ENCODE results near the gene CCDC86.

Gene CCDC86

DNA sequence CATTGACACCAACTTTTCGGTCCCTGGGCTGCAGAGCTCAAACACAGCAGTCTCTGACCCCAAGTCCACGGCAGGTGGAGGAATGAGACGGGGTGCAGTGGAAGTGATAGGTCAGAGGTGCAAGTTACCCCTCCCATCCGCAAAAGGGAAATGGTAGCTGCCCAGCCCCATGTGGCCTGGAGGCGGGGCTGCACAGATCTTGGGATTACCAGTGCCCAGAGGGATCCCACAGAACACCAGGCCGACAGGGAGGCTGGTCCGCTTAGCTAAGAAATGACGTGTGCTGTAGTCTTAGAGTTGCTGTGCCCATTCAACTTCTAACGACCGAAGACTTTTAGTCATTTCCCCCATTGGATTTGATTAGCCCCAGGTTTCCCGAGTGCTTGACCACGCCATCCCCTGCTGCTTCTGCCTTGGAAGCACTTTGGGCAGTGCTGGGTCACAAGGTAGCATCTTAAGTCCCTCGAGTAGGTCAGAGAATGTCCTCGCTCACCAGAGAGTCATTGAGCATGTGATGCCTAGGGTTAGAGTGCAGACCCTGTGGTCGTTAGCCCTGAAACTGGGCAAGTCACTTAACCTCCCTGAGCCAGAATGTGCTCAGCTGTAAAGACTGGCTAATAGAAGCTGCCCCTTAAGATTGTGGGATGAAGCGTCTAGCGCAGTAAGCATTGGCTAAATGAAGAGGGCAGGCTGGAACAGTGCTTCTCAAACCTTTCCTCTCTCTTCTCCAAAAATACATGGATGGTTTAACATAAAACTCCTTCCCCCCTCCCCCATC, 9.6 kb downstream of the CCDC86 start:
- H3K4me3 ChIP-seq (ENCODE audit: low read depth, low read length): no peak overlapping the region
- no peak overlapping the region for H3K9ac ChIP-seq
- peaks cover 12% of the 10 kb centered on the region for H3K4me1 ChIP-seq
- no peaks in the 10 kb centered on the region for H3K9me3 ChIP-seq (ENCODE audit: control insufficient read depth, low read length)
- H2AFZ ChIP-seq: no peak overlapping the region
- no peaks in the 10 kb centered on the region for H3K36me3 ChIP-seq (ENCODE audit: control insufficient read depth, insufficient read depth, low read length)
- peak overlapping the region; percentile 100 for H3K27ac ChIP-seq
- H3K4me2 ChIP-seq (ENCODE audit: low read length): no peak overlapping the region
- H3K79me2 ChIP-seq: peaks cover 11% of the 10 kb centered on the region
- H3K27me3 ChIP-seq (ENCODE audit: control insufficient read depth, insufficient read depth, low read length): no peaks in the 10 kb centered on the region
- TF ChIP-seq, protein P1, sequence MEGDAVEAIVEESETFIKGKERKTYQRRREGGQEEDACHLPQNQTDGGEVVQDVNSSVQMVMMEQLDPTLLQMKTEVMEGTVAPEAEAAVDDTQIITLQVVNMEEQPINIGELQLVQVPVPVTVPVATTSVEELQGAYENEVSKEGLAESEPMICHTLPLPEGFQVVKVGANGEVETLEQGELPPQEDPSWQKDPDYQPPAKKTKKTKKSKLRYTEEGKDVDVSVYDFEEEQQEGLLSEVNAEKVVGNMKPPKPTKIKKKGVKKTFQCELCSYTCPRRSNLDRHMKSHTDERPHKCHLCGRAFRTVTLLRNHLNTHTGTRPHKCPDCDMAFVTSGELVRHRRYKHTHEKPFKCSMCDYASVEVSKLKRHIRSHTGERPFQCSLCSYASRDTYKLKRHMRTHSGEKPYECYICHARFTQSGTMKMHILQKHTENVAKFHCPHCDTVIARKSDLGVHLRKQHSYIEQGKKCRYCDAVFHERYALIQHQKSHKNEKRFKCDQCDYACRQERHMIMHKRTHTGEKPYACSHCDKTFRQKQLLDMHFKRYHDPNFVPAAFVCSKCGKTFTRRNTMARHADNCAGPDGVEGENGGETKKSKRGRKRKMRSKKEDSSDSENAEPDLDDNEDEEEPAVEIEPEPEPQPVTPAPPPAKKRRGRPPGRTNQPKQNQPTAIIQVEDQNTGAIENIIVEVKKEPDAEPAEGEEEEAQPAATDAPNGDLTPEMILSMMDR (IDR thresholded peaks at IDR 0.05): no peak

DNA sequence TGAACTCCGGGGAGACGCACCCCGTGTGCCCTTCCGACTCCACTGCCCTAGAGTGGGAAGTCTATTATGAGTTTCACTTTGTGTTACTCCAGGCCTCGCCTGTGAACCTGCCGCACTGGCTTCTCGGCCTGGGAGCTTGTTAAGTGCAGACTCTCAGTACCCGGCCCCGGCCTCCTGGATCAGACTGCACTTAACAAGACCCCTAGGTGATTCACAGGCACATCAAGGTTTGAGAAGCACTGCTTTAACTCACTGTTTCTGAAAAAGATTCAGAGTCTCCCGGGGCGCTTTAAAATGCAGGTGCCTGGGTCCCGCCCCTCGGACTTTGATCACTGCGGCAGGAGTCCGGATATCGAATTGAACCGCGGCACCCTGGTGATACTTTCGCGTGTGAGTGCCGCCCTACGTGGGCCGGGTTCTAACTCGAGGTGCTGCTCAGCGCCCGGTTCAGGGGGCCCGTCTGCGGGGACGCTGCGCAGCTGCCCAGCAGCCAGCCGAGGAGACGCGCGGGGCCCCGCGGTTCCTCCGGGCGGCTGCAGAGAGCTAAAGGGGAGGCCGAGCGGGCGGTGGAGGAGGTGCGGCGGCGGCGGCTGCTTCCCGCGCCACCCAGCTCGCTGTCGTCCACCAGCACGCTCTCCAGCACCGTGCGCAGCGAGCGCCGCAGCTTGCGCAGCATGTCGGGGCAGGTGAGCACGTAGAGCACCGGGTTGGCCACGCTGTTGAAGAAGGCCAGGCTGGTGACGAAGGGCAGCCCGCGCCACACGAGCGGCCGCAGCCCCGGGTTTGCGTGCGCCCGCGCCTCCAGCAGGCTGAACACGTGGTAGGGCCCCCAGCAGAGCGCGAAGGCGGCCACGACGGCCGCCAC, 10.4 kb downstream of the CCDC86 start:
- H3K36me3 ChIP-seq (ENCODE audit: control insufficient read depth, insufficient read depth, low read length): no peaks in the 10 kb centered on the region
- no peak overlapping the region for H3K4me3 ChIP-seq (ENCODE audit: low read depth, low read length)
- TF ChIP-seq, protein P1 (IDR thresholded peaks at IDR 0.05): no peak
- no peaks in the 10 kb centered on the region for H3K27me3 ChIP-seq (ENCODE audit: control insufficient read depth, insufficient read depth, low read length)
- peaks cover 11% of the 10 kb centered on the region for H3K79me2 ChIP-seq
- no peak overlapping the region for H2AFZ ChIP-seq
- H3K4me1 ChIP-seq: peaks cover 12% of the 10 kb centered on the region
- peak overlapping the region; percentile 100 for H3K27ac ChIP-seq
- no peaks in the 10 kb centered on the region for H3K9me3 ChIP-seq (ENCODE audit: control insufficient read depth, low read length)
- no peak overlapping the region for H3K4me2 ChIP-seq (ENCODE audit: low read length)
- no peak overlapping the region for H3K9ac ChIP-seq

DNA sequence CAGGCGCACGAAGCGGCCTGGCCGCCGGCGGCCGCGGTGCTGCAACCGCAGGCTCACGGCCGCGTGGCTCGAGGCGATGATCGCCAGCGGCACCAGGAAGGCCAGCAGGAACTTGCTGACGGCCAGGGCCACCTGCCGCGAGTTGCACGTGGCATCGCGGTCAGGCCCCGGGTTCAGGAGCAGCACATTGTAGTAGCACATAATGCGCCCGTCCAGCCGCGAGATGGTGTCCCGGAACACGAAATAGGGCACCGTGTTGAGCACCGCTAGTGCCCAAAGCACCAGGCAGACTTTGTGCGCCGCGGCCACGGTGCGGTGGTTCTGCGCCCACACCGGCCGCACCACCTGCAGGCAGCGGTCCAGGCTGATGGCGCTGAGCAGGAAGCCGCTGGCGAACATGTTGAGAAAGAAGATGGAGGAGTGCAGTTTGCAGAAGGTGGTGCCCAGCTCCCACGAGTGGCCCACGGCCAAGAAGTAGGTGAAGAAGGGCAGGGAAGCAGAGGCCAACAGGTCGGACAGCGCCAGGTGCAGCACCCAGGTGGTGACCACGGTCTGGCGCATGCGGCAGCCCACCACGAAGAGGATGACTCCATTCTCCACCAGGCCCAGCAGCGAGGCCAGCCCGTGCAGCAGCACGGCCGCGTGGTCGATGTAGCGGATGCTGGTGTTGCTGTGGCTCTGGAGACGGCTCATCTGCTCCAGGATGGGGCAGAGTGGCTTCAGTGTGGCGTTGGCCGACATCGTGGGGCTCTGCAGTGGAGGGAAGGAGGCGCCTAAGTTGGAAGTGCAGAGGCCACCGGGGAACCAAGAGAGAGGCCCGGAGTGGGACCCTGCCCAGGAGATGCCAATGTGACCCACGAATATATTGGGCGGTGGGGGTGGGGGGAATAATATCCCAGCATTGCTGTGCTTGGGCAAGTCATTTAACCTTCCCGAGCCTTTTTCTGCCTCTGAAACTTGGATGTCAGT, 11.4 kb downstream of the CCDC86 start:
- Histone ChIP-seq H3K36me3 (ENCODE audit: control insufficient read depth, insufficient read depth, low read length) (no peaks in the 10 kb centered on the region), H3K4me2 (ENCODE audit: low read length) (no peak overlapping the region), H3K4me1 (peaks cover 12% of the 10 kb centered on the region), H3K27ac (peak overlapping the region; percentile 100), H3K9ac (no peak overlapping the region), H3K27me3 (ENCODE audit: control insufficient read depth, insufficient read depth, low read length) (no peaks in the 10 kb centered on the region), H3K9me3 (ENCODE audit: control insufficient read depth, low read length) (no peaks in the 10 kb centered on the region), H2AFZ (no peak overlapping the region), H3K79me2 (peaks cover 4% of the 10 kb centered on the region), H3K4me3 (ENCODE audit: low read depth, low read length) (no peak overlapping the region)
- TF ChIP-seq, protein P1 (IDR thresholded peaks at IDR 0.05): no peak

DNA sequence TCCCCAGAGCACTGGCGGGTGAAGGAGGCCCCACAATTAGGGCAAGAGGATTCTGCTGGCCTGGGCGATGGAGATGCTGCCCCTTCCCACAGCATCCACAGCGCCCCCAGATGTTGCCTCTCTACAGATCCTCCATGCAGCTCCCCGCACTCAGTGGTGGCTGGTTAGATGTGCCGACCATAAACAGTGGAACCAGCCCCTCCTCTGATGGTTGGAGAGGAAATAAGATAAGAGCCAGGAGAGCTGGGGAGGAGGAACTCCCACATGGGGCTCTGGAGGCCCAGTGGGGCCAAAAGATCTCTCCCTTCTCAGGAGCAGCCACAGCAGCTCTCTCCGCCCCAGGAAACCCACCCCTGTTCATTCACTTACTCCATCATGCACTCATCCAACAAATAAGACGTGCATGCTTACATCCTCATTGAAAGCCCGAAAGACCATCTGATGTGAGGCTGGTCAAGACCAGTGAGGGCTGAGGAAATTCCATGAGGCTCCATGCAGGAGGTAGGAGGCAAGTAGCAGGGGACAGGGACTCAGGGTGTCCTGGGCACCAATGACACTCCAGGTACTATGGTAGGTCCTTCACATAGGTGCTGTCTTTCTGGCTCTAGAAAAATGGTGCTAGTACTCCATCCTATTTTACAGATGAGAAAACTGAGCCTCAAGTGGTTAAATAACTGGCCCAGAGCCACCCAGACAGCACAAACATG, 12.4 kb downstream of the CCDC86 start:
- H3K4me2 ChIP-seq (ENCODE audit: low read length): no peak overlapping the region
- TF ChIP-seq, protein P1 (IDR thresholded peaks at IDR 0.05): no peak
- peak overlapping the region; percentile 100 for H3K27ac ChIP-seq
- no peak overlapping the region for H3K4me3 ChIP-seq (ENCODE audit: low read depth, low read length)
- no peaks in the 10 kb centered on the region for H3K27me3 ChIP-seq (ENCODE audit: control insufficient read depth, insufficient read depth, low read length)
- H3K4me1 ChIP-seq: peaks cover 12% of the 10 kb centered on the region
- no peak overlapping the region for H2AFZ ChIP-seq
- H3K36me3 ChIP-seq (ENCODE audit: control insufficient read depth, insufficient read depth, low read length): no peaks in the 10 kb centered on the region
- no peaks in the 10 kb centered on the region for H3K9me3 ChIP-seq (ENCODE audit: control insufficient read depth, low read length)
- no peak overlapping the region for H3K9ac ChIP-seq
- H3K79me2 ChIP-seq: no peaks in the 10 kb centered on the region

Data from parathyroid adenoma (tissue), 2 donors.